ENCODE results near the gene PSD. TPM values are rescaled to one million over a fixed set of nuclear protein-coding genes. Genes with fewer than 3 reads are reported as not detected.

Gene PSD
- total and polyA plus RNA-seq, 5 donors: 4.6 to 9.4 (median 6.2) TPM

GRCh38 chr10:102402512-102402896, 16.1 kb downstream of the PSD start:
- intact Hi-C loops (cut with DNase I): loop anchor here in 2 of 4 donors (5.0 to 10.0 kb wide), 2 partner anchors 75 to 182 kb away; no protein-coding TSS in a partner anchor
- 87% methylated on average over 5 of the region's 5 CpGs for WGBS
- no peak for ATAC-seq

DNA sequence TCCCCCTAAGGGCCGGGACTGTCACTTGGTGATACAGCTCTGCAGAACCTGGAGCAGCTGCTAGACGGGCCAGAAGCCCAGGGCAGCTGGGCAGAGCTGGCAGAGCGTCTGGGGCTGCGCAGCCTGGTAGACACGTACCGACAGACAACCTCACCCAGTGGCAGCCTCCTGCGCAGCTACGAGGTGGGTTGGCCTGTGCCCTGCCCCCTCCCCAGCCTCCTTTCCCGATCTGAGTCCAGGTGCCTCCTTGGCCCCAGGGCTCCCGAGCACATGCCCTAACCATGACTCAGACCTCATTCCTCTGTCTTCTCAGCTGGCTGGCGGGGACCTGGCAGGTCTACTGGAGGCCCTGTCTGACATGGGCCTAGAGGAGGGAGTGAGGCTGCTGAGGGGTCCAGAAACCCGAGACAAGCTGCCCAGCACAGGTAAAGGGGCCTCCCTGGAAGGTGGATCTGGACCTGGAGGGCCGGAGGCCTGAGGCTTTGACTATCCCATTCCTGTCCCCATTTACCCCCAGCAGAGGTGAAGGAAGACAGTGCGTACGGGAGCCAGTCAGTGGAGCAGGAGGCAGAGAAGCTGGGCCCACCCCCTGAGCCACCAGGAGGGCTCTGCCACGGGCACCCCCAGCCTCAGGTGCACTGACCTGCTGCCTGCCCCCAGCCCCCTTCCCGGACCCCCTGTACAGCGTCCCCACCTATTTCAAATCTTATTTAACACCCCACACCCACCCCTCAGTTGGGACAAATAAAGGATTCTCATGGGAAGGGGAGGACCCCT, 16.7 kb downstream of the PSD start:
- intact Hi-C loops (cut with DNase I): loop anchor here in 2 of 4 donors (5.0 to 10.0 kb wide), 2 partner anchors 75 to 183 kb away; no protein-coding TSS in a partner anchor
- H3K27me3 ChIP-seq (ENCODE audit: control insufficient read depth, insufficient read depth): no peaks in the 10 kb centered on the region
- WGBS: 86% methylated on average over 18 of the region's 18 CpGs
- H3K9me3 ChIP-seq (ENCODE audit: control insufficient read depth, low read length): no peaks in the 10 kb centered on the region
- H3K4me3 ChIP-seq (ENCODE audit: low read length): no peak overlapping the region
- ATAC-seq (no peak), DNase-seq (peak in 1 of 3 donors; percentile 56)
- H3K27ac ChIP-seq (ENCODE audit: low read length): no peak overlapping the region
- H3K4me1 ChIP-seq (ENCODE audit: control insufficient read depth, insufficient read depth, low read length): no peaks in the 10 kb centered on the region

More at GRCh38 chr10:102402512-102402896, 16.1 kb downstream of the PSD start:
- no peak overlapping the region for H3K27ac ChIP-seq (ENCODE audit: low read length)
- no peaks in the 10 kb centered on the region for H3K4me1 ChIP-seq (ENCODE audit: control insufficient read depth, insufficient read depth, low read length)
- no peak overlapping the region for H3K4me3 ChIP-seq (ENCODE audit: low read length)
- no peaks in the 10 kb centered on the region for H3K9me3 ChIP-seq (ENCODE audit: control insufficient read depth, low read length)
- no peak for DNase-seq
- H3K27me3 ChIP-seq (ENCODE audit: control insufficient read depth, insufficient read depth): no peaks in the 10 kb centered on the region

GRCh38 chr10:102401342-102401654, 17.3 kb downstream of the PSD start:
- H3K9me3 ChIP-seq (ENCODE audit: control insufficient read depth, low read length): no peaks in the 10 kb centered on the region
- H3K27ac ChIP-seq (ENCODE audit: low read length): no peak overlapping the region
- 92% methylated on average over 8 of the region's 8 CpGs for WGBS
- peaks cover 1% of the 10 kb centered on the region for H3K4me1 ChIP-seq (ENCODE audit: control insufficient read depth, insufficient read depth, low read length)
- H3K4me3 ChIP-seq (ENCODE audit: low read length): no peak overlapping the region
- no peak for ATAC-seq
- intact Hi-C loops (cut with DNase I): loop anchor here in 2 of 4 donors (5.0 to 10.0 kb wide), 2 partner anchors 76 to 184 kb away; no protein-coding TSS in a partner anchor
- DNase-seq: peak in 1 of 3 donors; percentile 43
- no peaks in the 10 kb centered on the region for H3K27me3 ChIP-seq (ENCODE audit: control insufficient read depth, insufficient read depth)

- Histone ChIP-seq H3K27me3 (ENCODE audit: control insufficient read depth, insufficient read depth) (no peaks in the 10 kb centered on the region), H3K27ac (ENCODE audit: low read length) (no peak overlapping the region), H3K4me3 (ENCODE audit: low read length) (no peak overlapping the region), H3K9me3 (ENCODE audit: control insufficient read depth, low read length) (no peaks in the 10 kb centered on the region), H3K4me1 (ENCODE audit: control insufficient read depth, insufficient read depth, low read length) (peaks cover 2% of the 10 kb centered on the region)
- WGBS: 91% methylated on average over 22 of the region's 22 CpGs
- peak in 2 of 3 donors; percentile 56 to 74 for DNase-seq
- ATAC-seq: no peak
- intact Hi-C loops (cut with DNase I): loop anchor here in 2 of 4 donors (5.0 to 10.0 kb wide), 2 partner anchors 77 to 184 kb away; no protein-coding TSS in a partner anchor
These were observed 17.8 kb downstream of the PSD start for GRCh38 chr10:102400598-102401341.

DNA sequence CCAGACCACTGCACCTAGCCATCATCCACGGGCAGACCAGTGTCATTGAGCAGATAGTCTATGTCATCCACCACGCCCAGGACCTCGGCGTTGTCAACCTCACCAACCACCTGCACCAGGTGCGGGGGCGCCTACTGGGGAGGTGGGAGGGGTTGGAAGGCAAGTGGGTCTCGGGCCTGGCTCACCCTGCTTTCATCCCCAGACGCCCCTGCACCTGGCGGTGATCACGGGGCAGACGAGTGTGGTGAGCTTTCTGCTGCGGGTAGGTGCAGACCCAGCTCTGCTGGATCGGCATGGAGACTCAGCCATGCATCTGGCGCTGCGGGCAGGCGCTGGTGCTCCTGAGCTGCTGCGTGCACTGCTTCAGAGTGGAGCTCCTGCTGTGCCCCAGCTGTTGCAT, 18.5 kb downstream of the PSD start:
- Histone ChIP-seq H3K4me3 (ENCODE audit: low read length) (no peak overlapping the region), H3K27me3 (ENCODE audit: control insufficient read depth, insufficient read depth) (no peaks in the 10 kb centered on the region), H3K9me3 (ENCODE audit: control insufficient read depth, low read length) (no peaks in the 10 kb centered on the region), H3K4me1 (ENCODE audit: control insufficient read depth, insufficient read depth, low read length) (peaks cover 2% of the 10 kb centered on the region), H3K27ac (ENCODE audit: low read length) (no peak overlapping the region)
- peak in 2 of 3 donors; percentile 56 to 70 for DNase-seq
- 84% methylated on average over 17 of the region's 17 CpGs for WGBS
- intact Hi-C loops (cut with DNase I): loop anchor here in 2 of 4 donors (5.0 to 10.0 kb wide), 2 partner anchors 77 to 185 kb away; no protein-coding TSS in a partner anchor
- ATAC-seq: no peak

GRCh38 chr10:102399217-102400021, 19.2 kb downstream of the PSD start:
- H3K27ac ChIP-seq (ENCODE audit: low read length): peak overlapping the region; percentile 28
- no peaks in the 10 kb centered on the region for H3K9me3 ChIP-seq (ENCODE audit: control insufficient read depth, low read length)
- H3K4me1 ChIP-seq (ENCODE audit: control insufficient read depth, insufficient read depth, low read length): peaks cover 2% of the 10 kb centered on the region
- H3K27me3 ChIP-seq (ENCODE audit: control insufficient read depth, insufficient read depth): no peaks in the 10 kb centered on the region
- ATAC-seq (peak; percentile 75 to 79), DNase-seq (peak; percentile 91 to 97 (median 97))
- WGBS: 4% methylated on average over 72 of the region's 72 CpGs
- intact Hi-C loops (cut with DNase I): loop anchor here (5.0 to 10.0 kb wide), 4 partner anchors 78 to 185 kb away; partner anchors contain the start of gene ELOVL3 (in 1 of the 4)
- peak overlapping the region; percentile 52 for H3K4me3 ChIP-seq (ENCODE audit: low read length)

DNA sequence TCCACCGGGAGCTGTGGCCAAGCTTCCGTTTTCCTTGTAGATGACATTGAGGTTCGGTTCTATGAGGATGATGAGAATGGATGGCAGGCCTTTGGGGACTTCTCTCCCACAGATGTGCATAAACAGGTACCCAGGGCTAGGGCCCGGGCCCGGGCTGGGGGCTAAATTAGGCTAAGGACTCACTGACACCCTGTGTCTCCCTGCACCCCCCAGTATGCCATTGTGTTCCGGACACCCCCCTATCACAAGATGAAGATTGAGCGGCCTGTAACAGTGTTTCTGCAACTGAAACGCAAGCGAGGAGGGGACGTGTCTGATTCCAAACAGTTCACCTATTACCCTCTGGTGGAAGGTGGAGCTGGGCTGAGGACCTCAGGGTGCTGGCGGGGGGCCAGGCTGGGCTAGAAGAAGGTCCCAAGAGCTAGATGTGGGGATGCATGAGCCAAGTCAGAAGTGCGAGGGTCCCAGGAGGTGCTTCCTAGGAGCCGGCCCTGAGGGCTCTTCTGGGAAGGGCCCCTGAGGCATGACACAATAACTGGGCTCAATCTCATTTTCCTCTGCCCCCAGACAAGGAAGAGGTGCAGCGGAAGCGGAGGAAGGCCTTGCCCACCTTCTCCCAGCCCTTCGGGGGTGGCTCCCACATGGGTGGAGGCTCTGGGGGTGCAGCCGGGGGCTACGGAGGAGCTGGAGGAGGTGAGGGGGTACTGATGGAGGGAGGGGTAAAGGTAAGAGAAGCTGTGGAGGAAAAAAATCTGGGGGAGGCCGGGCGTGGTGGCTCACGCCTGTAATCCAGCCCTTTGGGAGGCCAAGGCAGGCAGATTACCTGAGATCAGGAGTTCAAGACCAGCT, 20.2 kb downstream of the PSD start:
- H3K9me3 ChIP-seq (ENCODE audit: control insufficient read depth, low read length): no peaks in the 10 kb centered on the region

DNA sequence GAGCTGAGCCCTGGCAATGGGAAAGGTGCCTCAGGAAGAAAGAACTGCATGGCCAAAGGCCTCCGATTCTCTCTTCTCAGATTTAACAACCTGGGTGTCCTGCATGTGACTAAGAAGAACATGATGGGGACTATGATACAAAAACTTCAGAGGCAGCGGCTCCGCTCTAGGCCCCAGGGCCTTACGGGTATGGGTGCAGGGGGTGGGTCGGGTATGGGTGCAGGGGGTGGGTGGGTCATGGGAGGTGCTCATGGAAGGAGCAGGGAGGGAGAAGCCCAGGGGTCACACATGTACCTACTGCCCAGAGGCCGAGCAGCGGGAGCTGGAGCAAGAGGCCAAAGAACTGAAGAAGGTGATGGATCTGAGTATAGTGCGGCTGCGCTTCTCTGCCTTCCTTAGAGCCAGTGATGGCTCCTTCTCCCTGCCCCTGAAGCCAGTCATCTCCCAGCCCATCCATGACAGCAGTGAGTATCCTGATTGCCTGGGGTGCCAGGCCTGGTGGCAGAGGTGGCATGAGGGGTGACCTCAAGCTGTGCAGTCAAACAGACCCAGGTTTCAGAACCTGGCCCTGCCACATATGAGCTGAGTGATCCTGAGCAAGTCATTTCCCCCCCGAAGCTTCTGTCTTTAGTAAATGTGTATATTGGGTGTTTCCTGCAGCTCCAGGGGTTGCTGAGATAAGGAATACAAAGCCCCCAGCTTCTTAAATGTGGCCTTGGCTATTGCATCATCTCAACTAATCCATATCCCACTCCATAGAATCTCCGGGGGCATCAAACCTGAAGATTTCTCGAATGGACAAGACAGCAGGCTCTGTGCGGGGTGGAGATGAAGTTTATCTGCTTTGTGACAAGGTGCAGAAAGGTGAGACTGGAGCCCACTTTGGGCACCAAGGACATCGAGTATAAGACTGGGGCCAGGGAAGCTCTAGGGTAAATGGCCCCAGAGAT, 21.1 kb downstream of the PSD start:
- Histone ChIP-seq H3K27ac (ENCODE audit: low read length) (no peak overlapping the region), H3K9me3 (ENCODE audit: control insufficient read depth, low read length) (no peaks in the 10 kb centered on the region), H3K4me1 (ENCODE audit: control insufficient read depth, insufficient read depth, low read length) (peaks cover 2% of the 10 kb centered on the region), H3K4me3 (ENCODE audit: low read length) (no peak overlapping the region), H3K27me3 (ENCODE audit: control insufficient read depth, insufficient read depth) (no peaks in the 10 kb centered on the region)
- no peak for ATAC-seq
- peak in 2 of 3 donors; percentile 34 to 51 for DNase-seq
- intact Hi-C loops (cut with DNase I): loop anchor here in 2 of 4 donors (5.0 to 10.0 kb wide), 3 partner anchors 170 to 187 kb away; partner anchors contain the start of gene ELOVL3 (in 1 of the 2)
- WGBS: 93% methylated on average over 14 of the region's 14 CpGs

More for the DNA sequence above, 20.2 kb downstream of the PSD start:
- 86% methylated on average over 21 of the region's 21 CpGs for WGBS
- peaks cover 2% of the 10 kb centered on the region for H3K4me1 ChIP-seq (ENCODE audit: control insufficient read depth, insufficient read depth, low read length)
- ATAC-seq: no peak
- H3K4me3 ChIP-seq (ENCODE audit: low read length): no peak overlapping the region
- no peak overlapping the region for H3K27ac ChIP-seq (ENCODE audit: low read length)
- peak in 2 of 3 donors; percentile 56 to 67 for DNase-seq
- intact Hi-C loops (cut with DNase I): loop anchor here in 2 of 4 donors (5.0 to 10.0 kb wide), 3 partner anchors 171 to 186 kb away; partner anchors contain the start of gene ELOVL3 (in 1 of the 2)
- no peaks in the 10 kb centered on the region for H3K27me3 ChIP-seq (ENCODE audit: control insufficient read depth, insufficient read depth)

DNA sequence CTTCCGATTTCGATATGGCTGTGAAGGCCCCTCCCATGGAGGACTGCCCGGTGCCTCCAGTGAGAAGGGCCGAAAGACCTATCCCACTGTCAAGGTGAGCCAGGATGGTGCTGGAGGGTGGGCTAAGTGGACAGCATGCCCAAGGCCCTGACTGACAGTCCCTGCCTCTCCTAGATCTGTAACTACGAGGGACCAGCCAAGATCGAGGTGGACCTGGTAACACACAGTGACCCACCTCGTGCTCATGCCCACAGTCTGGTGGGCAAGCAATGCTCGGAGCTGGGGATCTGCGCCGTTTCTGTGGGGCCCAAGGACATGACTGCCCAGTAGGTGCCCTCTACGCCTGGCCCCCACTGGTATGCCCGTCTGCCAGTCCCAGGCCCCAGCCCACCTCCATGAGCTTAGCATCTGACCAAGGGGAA, 21.8 kb downstream of the PSD start:
- Histone ChIP-seq H3K4me3 (ENCODE audit: low read length) (no peak overlapping the region), H3K27ac (ENCODE audit: low read length) (no peak overlapping the region), H3K9me3 (ENCODE audit: control insufficient read depth, low read length) (no peaks in the 10 kb centered on the region), H3K4me1 (ENCODE audit: control insufficient read depth, insufficient read depth, low read length) (peaks cover 2% of the 10 kb centered on the region), H3K27me3 (ENCODE audit: control insufficient read depth, insufficient read depth) (no peaks in the 10 kb centered on the region)
- ATAC-seq (no peak), DNase-seq (peak in 2 of 3 donors; percentile 41 to 51)
- WGBS: 85% methylated on average over 12 of the region's 12 CpGs
- intact Hi-C loops (cut with DNase I): loop anchor here in 2 of 4 donors (5.0 to 10.0 kb wide), 3 partner anchors 169 to 188 kb away; partner anchors contain the start of gene ELOVL3 (in 1 of the 2)

Data from right cardiac atrium (tissue), 5 donors.